LNCaP clone FGC (cell line): ENCODE data around the gene HYKK.
A peak's percentile ranks its signal among the peaks of the same experiment; 100 is the strongest.

Experiments
- DNase-seq: peaks from one replicate; pipeline ENCODE4 v3.0.0-alpha.2; 2011; ENCODE audit warnings: low read depth
- H3K4me3 ChIP-seq: 2 replicates; pipeline ENCODE4 v1.5.1; 2011; ENCODE audit warnings: mild to moderate bottlenecking, low read depth, low read length, control low read depth
- CTCF ChIP-seq: IDR thresholded peaks from 2 replicates; pipeline ENCODE4 v1.5.1; 2012; ENCODE audit warnings: mild to moderate bottlenecking; ENCODE audit not compliant: control insufficient read depth, insufficient read depth; ENCODE audit errors: extremely low read depth

The HYKK gene

GRCh38 chr15:78506971-78507830 lies at the start of gene HYKK:
TSS of gene HYKK (plus strand) at chr15:78507577. CDS start at chr15:78513089, 5,512 bp downstream.
- peak; percentile 98 for DNase-seq
- peak within 1 kb of the TSS; percentile 90 for H3K4me3 ChIP-seq
- TF ChIP-seq CTCF: peak; percentile 29; the same call in 1 of the 2 replicates

GRCh38 chr15:78460737-78461136 lies 46.6 kb upstream of the HYKK start:
- no peak for DNase-seq

GRCh38 chr15:78461171-78461888 lies 46.0 kb upstream of the HYKK start:
- no peak for DNase-seq
- H3K4me3 ChIP-seq: no peak overlapping the region
- TF ChIP-seq CTCF: no peak

More at GRCh38 chr15:78460737-78461136, 46.6 kb upstream of the HYKK start:
- H3K4me3 ChIP-seq: no peak overlapping the region
- no peak for TF ChIP-seq CTCF

DNA sequence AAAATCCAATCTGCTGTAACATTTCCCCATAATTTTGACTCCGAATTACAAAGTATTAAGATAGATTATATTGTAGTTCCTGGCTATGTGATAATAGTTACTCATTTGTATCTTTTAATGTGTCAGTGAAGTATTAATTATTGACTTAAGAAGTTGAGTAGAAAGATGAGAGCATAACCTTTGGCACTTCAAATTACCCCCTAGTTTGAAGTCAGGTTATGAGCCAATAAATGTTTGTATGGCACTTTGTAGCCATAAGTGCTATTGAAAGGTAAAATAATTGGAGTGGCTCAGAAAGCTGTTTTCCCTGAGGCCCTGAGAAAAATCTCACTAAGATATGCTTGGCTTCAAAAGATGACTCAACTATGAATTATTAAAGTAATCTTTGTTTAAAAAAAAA lies 38.3 kb upstream of the HYKK start:
- no peak for TF ChIP-seq CTCF
- DNase-seq: no peak
- H3K4me3 ChIP-seq: no peak overlapping the region

- TF ChIP-seq CTCF: no peak
- DNase-seq: no peak
- no peak overlapping the region for H3K4me3 ChIP-seq
Measured at GRCh38 chr15:78477295-78477694, 30.1 kb upstream of the HYKK start.

DNA sequence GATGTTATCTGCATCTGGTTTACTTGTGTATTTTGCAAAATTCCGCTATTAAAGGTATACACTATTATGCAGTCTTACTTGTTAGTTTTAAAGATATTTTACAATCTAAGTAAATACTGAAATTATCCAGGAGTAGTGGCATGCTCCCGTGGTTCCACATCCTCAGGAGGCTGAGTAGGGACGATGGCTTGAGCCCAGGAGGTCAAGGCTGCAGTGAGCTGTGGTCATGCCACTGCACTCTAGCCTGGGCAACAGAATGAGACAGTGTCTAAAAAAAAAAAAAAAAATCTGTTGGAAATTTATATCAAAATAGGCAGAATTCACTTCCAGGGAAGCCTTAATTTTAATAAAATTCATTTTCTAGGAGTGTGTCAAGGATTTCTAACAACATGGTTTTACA lies 27.7 kb upstream of the HYKK start:
- H3K4me3 ChIP-seq: no peak overlapping the region
- TF ChIP-seq CTCF: no peak
- no peak for DNase-seq
